ENCODE results near the gene DYNLL1. TPM values are rescaled to one million over a fixed set of nuclear protein-coding genes. Genes with fewer than 3 reads are reported as not detected.

Gene DYNLL1
- total and polyA plus RNA-seq, 2 donors (not counting 3 experiments of a cell fraction or from before 2014, with no cell fraction given): 469 to 600 TPM

GRCh38 chr12:120504587-120504986 lies 8.7 kb downstream of the DYNLL1 start:
- Histone ChIP-seq H3K27ac (ENCODE audit: insufficient read depth, low read depth, low read length) (no peak overlapping the region), H3K27me3 (ENCODE audit: control insufficient read depth in 2 of 2, insufficient read depth in 2 of 2, low read length in 2 of 2) (no peaks in the 10 kb centered on the region), H2AFZ (ENCODE audit: low read depth, low read length) (no peak overlapping the region), H3K4me3 (replicated peaks in 1 of 3; ENCODE audit: insufficient read depth in 1 of 3, low read depth in 1 of 3, low read length in 3 of 3) (no peak overlapping the region), H3K4me1 (ENCODE audit: control insufficient read depth, extremely low read depth, insufficient read depth, low read length) (no peaks in the 10 kb centered on the region), H4K20me1 (replicated peaks; ENCODE audit: control insufficient read depth, extremely low read depth, insufficient read depth, low read length) (no peaks in the 10 kb centered on the region), H3K79me2 (ENCODE audit: control insufficient read depth, insufficient read depth, low read length) (no peaks in the 10 kb centered on the region), H3K9ac (replicated peaks; ENCODE audit: extremely low read depth, insufficient read depth, low read length) (no peak overlapping the region), H3K36me3 (ENCODE audit: control insufficient read depth in 2 of 2, extremely low read depth in 1 of 2, insufficient read depth in 2 of 2, low read length in 2 of 2) (peaks cover 0 to 11% of the 10 kb centered on the region in 2 experiments), H3K9me3 (replicated peaks; ENCODE audit: control insufficient read depth, insufficient read depth, low read length) (no peaks in the 10 kb centered on the region), H3K9me1 (replicated peaks; ENCODE audit: control insufficient read depth, extremely low read depth, insufficient read depth, low read length) (no peaks in the 10 kb centered on the region), H3K4me2 (ENCODE audit: insufficient read depth, low read length) (no peak overlapping the region)
- ChIA-PET CTCF (interaction anchor here (0.8 to 1.6 kb wide), 3 partner anchors 30 to 47 kb away, joined by 3 to 4 read pairs (median 4); a partner anchor contains a TSS), POLR2A (interaction anchor here (1.9 kb wide), 1 partner anchor 8 kb away, joined by 6 read pairs; the partner anchor contains the start of gene DYNLL1)
- DNase-seq (ENCODE audit: low read depth, low spot score): no peak
- FAIRE-seq: no peak
- no TSS peak for BruUV-seq (replicated peaks)
- TF ChIP-seq POLR2AphosphoS5 (IDR thresholded peaks at IDR 0.05; ENCODE audit: insufficient read depth, low read depth, low read length): no peak
- no peak for TF ChIP-seq MYC (IDR thresholded peaks at IDR 0.05; ENCODE audit: low read depth, low read length)
- no peak for TF ChIP-seq FOS (IDR thresholded peaks at IDR 0.05; ENCODE audit: borderline replicate concordance, insufficient read depth, low read length)
- no peak for TF ChIP-seq CTCF (IDR thresholded peaks at IDR 0.05; ENCODE audit: extremely low read depth in 1 of 2, insufficient read depth in 1 of 2, low read depth in 1 of 2, low read length in 2 of 2)
- no peak for TF ChIP-seq EZH2 (IDR thresholded peaks at IDR 0.05; ENCODE audit: borderline replicate concordance, low read depth, low read length, severe bottlenecking)
- TF ChIP-seq, protein P1, sequence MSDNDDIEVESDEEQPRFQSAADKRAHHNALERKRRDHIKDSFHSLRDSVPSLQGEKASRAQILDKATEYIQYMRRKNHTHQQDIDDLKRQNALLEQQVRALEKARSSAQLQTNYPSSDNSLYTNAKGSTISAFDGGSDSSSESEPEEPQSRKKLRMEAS (IDR thresholded peaks at IDR 0.05; ENCODE audit: insufficient read depth, insufficient read length): no peak
- TF ChIP-seq POLR2A (IDR thresholded peaks at IDR 0.05; ENCODE audit: low read depth, low read length): no peak
- no peak for TF ChIP-seq JUN (IDR thresholded peaks at IDR 0.05; ENCODE audit: borderline replicate concordance, insufficient read depth, insufficient read length, low read depth)
- no peak for TF ChIP-seq GATA2 (IDR thresholded peaks at IDR 0.05; ENCODE audit: insufficient read depth, insufficient read length, low read depth, low read length)
- intact Hi-C loops (cut with micrococcal nuclease) (no loop called here), dilution Hi-C loops (cut with MboI; ENCODE audit: extremely low pct_ligation_motif_present, low sequenced_read_pairs) (no loop called here)
